Measurements from ENCODE around the gene ZNF407.

DNA sequence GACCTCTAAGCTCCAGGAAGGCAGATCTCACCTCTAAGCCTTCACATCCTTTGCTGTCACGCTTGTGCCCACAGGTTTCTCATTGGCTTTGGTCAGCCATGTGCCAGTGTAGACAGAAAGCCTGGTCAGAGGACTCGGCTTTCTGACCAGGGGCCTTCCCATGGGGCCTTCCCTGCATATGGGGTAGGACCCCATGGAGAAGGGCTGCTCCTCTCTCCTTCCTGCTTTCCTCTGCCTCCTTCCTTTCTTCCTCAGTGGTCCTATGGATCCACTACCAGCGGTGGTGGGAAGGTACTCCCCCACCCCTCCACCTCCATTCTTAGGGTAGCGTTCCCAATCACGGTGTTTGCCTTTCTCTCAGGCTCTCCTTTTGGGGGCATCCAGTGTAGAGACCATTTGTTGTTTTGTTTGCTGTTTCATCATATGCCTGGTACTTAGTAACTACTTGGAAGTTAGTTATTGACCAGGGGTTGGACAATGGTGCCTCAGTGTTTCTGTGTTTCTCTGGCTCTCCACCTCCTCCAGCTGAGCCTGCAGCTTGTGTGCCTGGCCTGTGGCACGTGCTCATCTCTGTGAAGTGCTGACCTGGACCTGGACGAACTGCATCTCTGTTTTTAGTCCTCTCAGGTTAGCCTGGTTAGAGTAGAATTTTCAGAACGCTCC lies 71.6 kb downstream of the ZNF407 start:
- TF ChIP-seq, protein P1, sequence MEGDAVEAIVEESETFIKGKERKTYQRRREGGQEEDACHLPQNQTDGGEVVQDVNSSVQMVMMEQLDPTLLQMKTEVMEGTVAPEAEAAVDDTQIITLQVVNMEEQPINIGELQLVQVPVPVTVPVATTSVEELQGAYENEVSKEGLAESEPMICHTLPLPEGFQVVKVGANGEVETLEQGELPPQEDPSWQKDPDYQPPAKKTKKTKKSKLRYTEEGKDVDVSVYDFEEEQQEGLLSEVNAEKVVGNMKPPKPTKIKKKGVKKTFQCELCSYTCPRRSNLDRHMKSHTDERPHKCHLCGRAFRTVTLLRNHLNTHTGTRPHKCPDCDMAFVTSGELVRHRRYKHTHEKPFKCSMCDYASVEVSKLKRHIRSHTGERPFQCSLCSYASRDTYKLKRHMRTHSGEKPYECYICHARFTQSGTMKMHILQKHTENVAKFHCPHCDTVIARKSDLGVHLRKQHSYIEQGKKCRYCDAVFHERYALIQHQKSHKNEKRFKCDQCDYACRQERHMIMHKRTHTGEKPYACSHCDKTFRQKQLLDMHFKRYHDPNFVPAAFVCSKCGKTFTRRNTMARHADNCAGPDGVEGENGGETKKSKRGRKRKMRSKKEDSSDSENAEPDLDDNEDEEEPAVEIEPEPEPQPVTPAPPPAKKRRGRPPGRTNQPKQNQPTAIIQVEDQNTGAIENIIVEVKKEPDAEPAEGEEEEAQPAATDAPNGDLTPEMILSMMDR (IDR thresholded peaks at IDR 0.05 in 2 of 3, conservative IDR thresholded peaks at IDR 0.05 in 1 of 3; ENCODE audit: borderline replicate concordance in 1 of 3, insufficient read depth in 1 of 3, low read depth in 2 of 3, low read length in 2 of 3): no peak
- TF ChIP-seq POLR2AphosphoS5 (IDR thresholded peaks at IDR 0.05; ENCODE audit: low read depth, low read length) (no peak), SIN3A (IDR thresholded peaks at IDR 0.05; ENCODE audit: low read depth) (no peak), POLR2A (IDR thresholded peaks at IDR 0.05; ENCODE audit: borderline replicate concordance, extremely low read depth, insufficient read depth, insufficient read length) (no peak), RAD21 (IDR thresholded peaks at IDR 0.05; ENCODE audit: low read depth) (no peak), EZH2phosphoT487 (IDR thresholded peaks at IDR 0.05; ENCODE audit: borderline replicate concordance) (no peak), SRF (IDR thresholded peaks at IDR 0.05; ENCODE audit: low read depth) (no peak), TCF7L2 (IDR thresholded peaks at IDR 0.05; ENCODE audit: borderline replicate concordance, extremely low read depth, insufficient read depth, insufficient read length) (no peak)
- TF ChIP-seq, protein P2, sequence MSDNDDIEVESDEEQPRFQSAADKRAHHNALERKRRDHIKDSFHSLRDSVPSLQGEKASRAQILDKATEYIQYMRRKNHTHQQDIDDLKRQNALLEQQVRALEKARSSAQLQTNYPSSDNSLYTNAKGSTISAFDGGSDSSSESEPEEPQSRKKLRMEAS (IDR thresholded peaks at IDR 0.05): no peak
- TF ChIP-seq, protein P3, sequence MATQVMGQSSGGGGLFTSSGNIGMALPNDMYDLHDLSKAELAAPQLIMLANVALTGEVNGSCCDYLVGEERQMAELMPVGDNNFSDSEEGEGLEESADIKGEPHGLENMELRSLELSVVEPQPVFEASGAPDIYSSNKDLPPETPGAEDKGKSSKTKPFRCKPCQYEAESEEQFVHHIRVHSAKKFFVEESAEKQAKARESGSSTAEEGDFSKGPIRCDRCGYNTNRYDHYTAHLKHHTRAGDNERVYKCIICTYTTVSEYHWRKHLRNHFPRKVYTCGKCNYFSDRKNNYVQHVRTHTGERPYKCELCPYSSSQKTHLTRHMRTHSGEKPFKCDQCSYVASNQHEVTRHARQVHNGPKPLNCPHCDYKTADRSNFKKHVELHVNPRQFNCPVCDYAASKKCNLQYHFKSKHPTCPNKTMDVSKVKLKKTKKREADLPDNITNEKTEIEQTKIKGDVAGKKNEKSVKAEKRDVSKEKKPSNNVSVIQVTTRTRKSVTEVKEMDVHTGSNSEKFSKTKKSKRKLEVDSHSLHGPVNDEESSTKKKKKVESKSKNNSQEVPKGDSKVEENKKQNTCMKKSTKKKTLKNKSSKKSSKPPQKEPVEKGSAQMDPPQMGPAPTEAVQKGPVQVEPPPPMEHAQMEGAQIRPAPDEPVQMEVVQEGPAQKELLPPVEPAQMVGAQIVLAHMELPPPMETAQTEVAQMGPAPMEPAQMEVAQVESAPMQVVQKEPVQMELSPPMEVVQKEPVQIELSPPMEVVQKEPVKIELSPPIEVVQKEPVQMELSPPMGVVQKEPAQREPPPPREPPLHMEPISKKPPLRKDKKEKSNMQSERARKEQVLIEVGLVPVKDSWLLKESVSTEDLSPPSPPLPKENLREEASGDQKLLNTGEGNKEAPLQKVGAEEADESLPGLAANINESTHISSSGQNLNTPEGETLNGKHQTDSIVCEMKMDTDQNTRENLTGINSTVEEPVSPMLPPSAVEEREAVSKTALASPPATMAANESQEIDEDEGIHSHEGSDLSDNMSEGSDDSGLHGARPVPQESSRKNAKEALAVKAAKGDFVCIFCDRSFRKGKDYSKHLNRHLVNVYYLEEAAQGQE (IDR thresholded peaks at IDR 0.05; ENCODE audit: low read depth): no peak
